Osteoblast (primary cell): ENCODE data around the gene CTNNA2. TPM values are rescaled to one million over a fixed set of nuclear protein-coding genes. Genes with fewer than 3 reads are reported as not detected.

Source experiments
- DNase-seq: peaks from one replicate; pipeline ENCODE4 v3.0.0; 2011; ENCODE audit warnings: low spot score, mixed read lengths; ENCODE audit not compliant: insufficient read length; ENCODE audit errors: missing footprints
- H2AFZ ChIP-seq: 2 replicates; pipeline ENCODE4 v1.6.0; 2011; ENCODE audit warnings: mild to moderate bottlenecking, low read length
- H3K27ac ChIP-seq: 2 replicates; pipeline ENCODE4 v1.5.1; 2011; ENCODE audit warnings: mild to moderate bottlenecking, low read depth, low read length, moderate library complexity
- H3K27me3 ChIP-seq: 2 replicates; pipeline ENCODE4 v1.6.0; 2012; ENCODE audit warnings: mild to moderate bottlenecking, control low read depth, inconsistent platforms, low read length, moderate library complexity; ENCODE audit not compliant: insufficient read depth
- H3K36me3 ChIP-seq: 2 replicates; pipeline ENCODE4 v1.5.1; 2011; ENCODE audit warnings: mild to moderate bottlenecking, low read length, control low read depth, moderate library complexity; ENCODE audit not compliant: insufficient read depth
- H3K4me1 ChIP-seq: 2 replicates; pipeline ENCODE4 v1.5.1; 2011; ENCODE audit warnings: mild to moderate bottlenecking, low read length, control low read depth, moderate library complexity; ENCODE audit not compliant: insufficient read depth
- H3K4me2 ChIP-seq: 2 replicates; pipeline ENCODE4 v1.6.0; 2011; ENCODE audit warnings: mild to moderate bottlenecking, low read length; ENCODE audit not compliant: insufficient read depth
- H3K4me3 ChIP-seq: fragments of 200-600 bp; sonication (generic); 3 replicates; pipeline ENCODE4 v1.5.1; 2012; ENCODE audit warnings: mild to moderate bottlenecking, low read length, inconsistent platforms; ENCODE audit not compliant: insufficient read depth
- H3K79me2 ChIP-seq: 2 replicates; pipeline ENCODE4 v1.6.0; 2012; ENCODE audit warnings: mild to moderate bottlenecking, low read length, control low read depth, inconsistent platforms; ENCODE audit not compliant: insufficient read depth
- H3K9me3 ChIP-seq: 2 replicates; pipeline ENCODE4 v1.5.1; 2011; ENCODE audit warnings: low read depth, low read length, control low read depth
- H4K20me1 ChIP-seq: 2 replicates; pipeline ENCODE4 v1.6.0; 2012; ENCODE audit warnings: mild to moderate bottlenecking, low read length, control low read depth; ENCODE audit not compliant: insufficient read depth
- CTCF ChIP-seq: IDR thresholded peaks from 2 replicates; pipeline ENCODE4 v1.5.1; 2011; ENCODE audit warnings: mild to moderate bottlenecking, low read depth, low read length, moderate library complexity; ENCODE audit errors: extremely low read depth
- total RNA-seq: library from RNA; depleted of rRNA; stranded (reverse); fragments of >200 nt; gene quantifications from 2 replicates; pipeline ENCODE4 v1.2.3, GENCODE V29; 2012

CTNNA2 gene
- total RNA-seq, 1 donor = not detected

GRCh38 chr2:79935046-79935732, 422.3 kb downstream of the CTNNA2 start:
- Histone ChIP-seq H3K4me3 (no peak overlapping the region), H3K9me3 (no peaks in the 10 kb centered on the region), H3K36me3 (no peaks in the 10 kb centered on the region), H3K27me3 (no peaks in the 10 kb centered on the region), H3K4me2 (no peak overlapping the region), H2AFZ (no peak overlapping the region), H3K79me2 (no peaks in the 10 kb centered on the region), H4K20me1 (no peaks in the 10 kb centered on the region), H3K4me1 (no peaks in the 10 kb centered on the region), H3K27ac (no peak overlapping the region)
- no peak for TF ChIP-seq CTCF
- DNase-seq = no peak

GRCh38 chr2:79935771-79936657, 423.2 kb downstream of the CTNNA2 start:
- DNase-seq = no peak
- H3K27me3 ChIP-seq = no peaks in the 10 kb centered on the region
- no peak overlapping the region for H3K4me2 ChIP-seq
- no peaks in the 10 kb centered on the region for H3K9me3 ChIP-seq
- H3K4me3 ChIP-seq = no peak overlapping the region
- H4K20me1 ChIP-seq = no peaks in the 10 kb centered on the region
- no peaks in the 10 kb centered on the region for H3K79me2 ChIP-seq
- no peaks in the 10 kb centered on the region for H3K4me1 ChIP-seq
- H3K27ac ChIP-seq = no peak overlapping the region
- peak; percentile 77 for TF ChIP-seq CTCF
- no peaks in the 10 kb centered on the region for H3K36me3 ChIP-seq
- no peak overlapping the region for H2AFZ ChIP-seq

GRCh38 chr2:79936715-79937114, 423.9 kb downstream of the CTNNA2 start:
- H3K27ac ChIP-seq = no peak overlapping the region
- H4K20me1 ChIP-seq = no peaks in the 10 kb centered on the region
- no peaks in the 10 kb centered on the region for H3K4me1 ChIP-seq
- H3K27me3 ChIP-seq = no peaks in the 10 kb centered on the region
- no peak for TF ChIP-seq CTCF
- H3K4me2 ChIP-seq = no peak overlapping the region
- H3K9me3 ChIP-seq = no peaks in the 10 kb centered on the region
- no peak overlapping the region for H2AFZ ChIP-seq
- no peak for DNase-seq
- H3K36me3 ChIP-seq = no peaks in the 10 kb centered on the region
- no peak overlapping the region for H3K4me3 ChIP-seq
- H3K79me2 ChIP-seq = no peaks in the 10 kb centered on the region

- Histone ChIP-seq H3K4me3 (no peak overlapping the region), H2AFZ (no peak overlapping the region), H4K20me1 (no peaks in the 10 kb centered on the region), H3K27me3 (no peaks in the 10 kb centered on the region), H3K79me2 (no peaks in the 10 kb centered on the region), H3K9me3 (no peaks in the 10 kb centered on the region), H3K4me2 (no peak overlapping the region), H3K36me3 (no peaks in the 10 kb centered on the region), H3K27ac (no peak overlapping the region), H3K4me1 (no peaks in the 10 kb centered on the region)
- TF ChIP-seq CTCF = no peak
- DNase-seq = no peak
Measured at GRCh38 chr2:79938648-79939047, 425.8 kb downstream of the CTNNA2 start.
